CD4-positive, alpha-beta T cell treated with Interleukin-21 for 1 hour (primary cell): Measurements from ENCODE around the gene FADS2.

Source experiments
- DNase-seq: peaks from one replicate; pipeline ENCODE4 v3.0.0-alpha.2; 2020

Gene FADS2

GRCh38 chr11:61848631-61849030 is 20.5 kb downstream of the FADS2 start:
- DNase-seq, result no peak

DNA sequence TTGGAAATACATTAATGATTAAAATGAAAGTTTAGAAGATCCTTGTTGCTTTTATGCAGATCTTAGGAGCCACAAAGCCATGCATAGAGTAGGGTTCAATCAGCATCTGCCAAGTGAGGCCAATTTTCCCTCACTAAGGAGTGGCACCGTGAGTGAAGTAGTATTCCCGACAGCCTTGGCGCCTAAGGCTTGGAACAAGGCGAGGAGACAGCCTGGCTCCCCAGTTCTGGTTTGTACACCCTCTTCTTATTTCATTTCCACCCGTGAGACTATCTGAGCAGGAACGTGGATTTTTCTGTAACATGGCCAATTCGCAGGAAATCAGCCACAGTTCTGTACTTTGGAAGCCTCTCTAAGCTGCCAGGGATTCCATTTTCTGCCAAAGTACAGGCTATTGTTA is 22.6 kb downstream of the FADS2 start:
- no peak for DNase-seq

DNA sequence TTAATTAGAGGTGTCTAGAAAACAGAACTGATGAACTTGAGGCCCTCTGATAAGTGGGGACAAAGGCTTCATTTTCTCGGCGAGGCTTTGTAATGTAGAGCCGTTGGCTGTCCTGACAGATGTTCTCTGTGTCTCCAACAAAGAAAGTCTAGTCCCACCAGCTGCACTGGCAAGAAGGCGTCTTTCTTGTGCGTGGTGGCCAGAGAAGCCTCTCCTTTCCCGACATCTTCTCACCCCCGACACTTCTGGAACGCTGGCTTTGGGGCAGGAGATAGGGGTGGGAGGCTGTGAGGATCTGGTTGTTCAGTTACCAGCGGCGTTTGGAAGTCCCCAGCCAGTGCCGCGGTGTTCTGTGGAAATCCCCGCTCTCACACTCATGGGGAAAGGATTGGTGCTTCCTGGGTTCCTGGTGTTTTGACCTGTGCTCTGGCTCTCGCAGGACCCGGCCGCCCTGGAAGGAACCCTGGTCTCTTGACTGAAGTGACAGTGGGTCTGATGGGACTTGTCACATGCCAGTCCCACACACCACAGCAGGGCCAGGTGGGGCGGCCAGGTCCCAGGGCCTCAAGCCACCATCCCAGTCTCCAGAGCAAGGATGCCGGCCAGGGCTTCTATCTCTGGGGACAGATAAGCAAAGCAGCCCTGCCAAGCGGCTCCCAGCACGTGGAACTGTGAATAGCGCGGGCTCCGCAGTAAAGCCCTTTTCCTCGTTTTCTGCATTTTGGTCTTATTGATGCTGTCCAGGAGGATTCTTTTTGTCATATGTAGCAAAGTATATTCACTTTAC is 23.2 kb downstream of the FADS2 start:
- no peak for DNase-seq

GRCh38 chr11:61851900-61852295 is 23.8 kb downstream of the FADS2 start:
- no peak for DNase-seq

GRCh38 chr11:61853698-61854169 is 25.6 kb downstream of the FADS2 start:
- DNase-seq, result no peak

- DNase-seq, result no peak
These were observed 26.3 kb downstream of the FADS2 start for GRCh38 chr11:61854206-61854895.

DNA sequence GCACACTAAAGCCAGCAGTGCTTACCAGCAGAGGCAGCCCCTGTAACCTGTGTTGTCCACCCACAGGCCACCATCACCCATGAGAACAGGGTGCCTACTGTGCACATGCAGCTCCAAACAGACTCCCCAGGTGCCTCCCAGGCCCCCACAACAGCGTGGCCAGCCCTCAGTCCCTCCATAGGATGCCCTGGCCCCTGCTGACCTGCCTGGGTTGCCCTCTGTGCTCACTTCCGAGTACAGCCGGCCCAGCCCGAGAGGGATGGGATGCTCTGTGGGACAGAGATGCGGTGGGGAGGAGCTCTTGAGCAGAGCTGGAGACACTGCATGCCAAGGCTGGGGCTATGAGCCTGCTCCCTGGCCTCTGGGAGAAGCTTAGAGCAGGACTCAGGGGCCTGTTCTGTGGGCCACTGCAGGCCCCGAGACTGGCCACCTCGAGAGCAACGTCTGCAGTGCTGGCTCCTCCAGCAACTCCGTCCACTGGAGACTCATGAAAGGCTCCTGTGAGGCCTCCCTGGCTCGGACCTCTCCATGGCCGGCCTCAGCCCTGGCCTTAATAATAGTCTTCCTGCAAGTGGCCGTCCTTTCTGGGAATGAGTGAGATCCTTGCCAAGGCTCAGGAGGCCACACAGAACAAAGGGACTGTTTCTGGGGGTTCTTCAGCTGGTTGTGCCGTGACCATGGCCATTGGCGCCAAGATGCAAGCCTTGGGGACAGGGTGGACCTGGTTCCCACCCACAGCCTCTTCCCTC is 27.0 kb downstream of the FADS2 start:
- no peak for DNase-seq

- DNase-seq, result no peak
These were observed 28.0 kb downstream of the FADS2 start for GRCh38 chr11:61855939-61856680.

DNA sequence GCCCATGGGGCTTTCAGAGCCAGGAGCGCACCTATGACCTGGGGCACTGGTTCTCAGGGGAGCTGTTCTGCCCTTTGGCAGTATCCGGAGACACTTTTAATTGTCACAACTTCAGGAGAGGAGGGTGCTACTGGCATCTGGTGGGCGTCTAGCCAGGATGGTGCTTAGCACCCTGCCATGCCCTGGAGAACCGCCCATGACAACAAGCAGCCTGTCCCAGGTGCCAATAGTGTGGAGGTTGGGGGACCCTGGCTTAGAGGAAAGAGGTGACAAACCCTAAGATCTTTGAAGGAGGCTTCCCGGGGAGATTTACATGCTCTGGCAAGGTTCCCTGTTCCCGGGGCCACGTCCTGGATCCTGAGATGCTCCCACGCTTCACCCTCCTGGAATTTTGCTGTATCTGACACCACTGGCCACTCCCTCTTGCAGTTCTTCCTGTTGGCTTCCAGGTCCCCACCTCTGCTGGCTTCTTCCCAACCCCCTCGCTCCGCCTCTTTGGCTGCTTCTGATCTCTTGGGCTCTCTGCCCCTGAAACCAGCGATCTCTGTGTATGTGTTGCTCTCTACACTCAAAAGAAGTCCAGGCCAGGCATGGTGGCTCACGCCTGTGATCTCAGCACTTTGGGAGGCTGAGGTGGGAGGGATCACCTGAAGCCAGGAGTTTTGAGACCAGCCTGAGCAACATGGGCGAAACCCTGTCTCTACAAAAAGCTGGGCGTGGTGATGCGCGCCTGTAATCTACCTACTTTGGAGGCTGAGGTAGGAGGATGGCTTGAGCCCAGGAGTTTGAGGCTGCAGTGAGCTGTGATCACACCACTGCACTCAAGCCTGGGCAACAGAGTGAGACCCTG is 32.2 kb downstream of the FADS2 start:
- no peak for DNase-seq

GRCh38 chr11:61861634-61862033 is 33.5 kb downstream of the FADS2 start:
- DNase-seq, result no peak

DNA sequence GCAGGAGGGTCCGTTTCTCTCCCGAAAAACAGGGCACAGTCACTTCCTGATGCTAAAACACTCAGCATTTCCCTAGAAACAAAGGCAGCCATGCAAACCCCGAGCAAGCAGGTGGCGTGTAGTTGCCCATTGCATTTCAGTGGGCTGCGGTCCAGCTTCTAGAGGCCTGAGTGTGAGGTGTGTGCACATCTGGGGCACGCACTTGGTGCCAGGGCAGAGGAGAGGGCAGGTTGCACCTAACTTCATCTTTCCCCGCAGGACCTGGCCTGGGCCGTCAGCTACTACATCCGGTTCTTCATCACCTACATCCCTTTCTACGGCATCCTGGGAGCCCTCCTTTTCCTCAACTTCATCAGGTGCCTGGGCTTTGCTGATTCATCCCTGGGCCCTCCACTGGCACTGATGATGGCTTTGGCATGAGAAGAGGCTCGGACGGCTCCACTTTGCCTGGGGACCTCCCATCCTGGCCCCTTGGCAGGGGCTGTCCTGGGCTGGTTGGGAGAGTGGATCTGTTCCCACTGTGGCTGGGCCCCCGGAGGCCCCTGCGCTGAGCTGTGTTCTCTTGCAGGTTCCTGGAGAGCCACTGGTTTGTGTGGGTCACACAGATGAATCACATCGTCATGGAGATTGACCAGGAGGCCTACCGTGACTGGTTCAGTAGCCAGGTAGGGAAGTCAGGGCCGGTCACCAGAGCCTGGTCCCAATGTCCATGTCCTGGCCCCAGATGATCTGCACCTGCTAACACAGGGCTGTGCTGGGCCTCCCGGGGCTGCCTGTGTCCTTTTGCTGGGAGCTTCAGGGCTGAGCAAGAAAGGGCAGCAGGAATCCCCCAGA is 34.8 kb downstream of the FADS2 start:
- DNase-seq, result no peak

DNA sequence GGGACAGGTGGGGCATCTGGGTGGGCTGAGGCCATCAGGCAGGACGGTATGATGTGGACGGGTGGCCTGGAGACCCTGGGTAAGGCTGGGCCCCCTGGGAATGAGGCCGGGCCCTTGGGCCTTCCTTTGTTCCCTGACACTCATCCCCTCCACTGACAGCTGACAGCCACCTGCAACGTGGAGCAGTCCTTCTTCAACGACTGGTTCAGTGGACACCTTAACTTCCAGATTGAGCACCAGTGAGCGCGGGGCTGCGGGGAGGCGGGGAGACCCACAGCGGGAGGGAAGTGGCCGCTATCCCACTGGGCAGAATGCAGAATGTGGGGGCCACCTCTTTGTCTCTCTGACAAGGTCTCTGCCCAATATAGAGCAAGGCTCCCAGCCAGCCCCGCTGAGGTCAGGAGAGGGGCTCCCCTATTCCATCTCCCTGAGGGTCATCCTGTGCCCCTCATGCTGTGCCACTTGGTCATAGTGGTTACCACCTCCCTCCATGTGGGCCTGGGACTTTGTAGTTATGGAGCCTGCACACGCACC is 35.5 kb downstream of the FADS2 start:
- no peak for DNase-seq

- DNase-seq, result no peak
These were observed 37.0 kb downstream of the FADS2 start for GRCh38 chr11:61864814-61865775.

DNA sequence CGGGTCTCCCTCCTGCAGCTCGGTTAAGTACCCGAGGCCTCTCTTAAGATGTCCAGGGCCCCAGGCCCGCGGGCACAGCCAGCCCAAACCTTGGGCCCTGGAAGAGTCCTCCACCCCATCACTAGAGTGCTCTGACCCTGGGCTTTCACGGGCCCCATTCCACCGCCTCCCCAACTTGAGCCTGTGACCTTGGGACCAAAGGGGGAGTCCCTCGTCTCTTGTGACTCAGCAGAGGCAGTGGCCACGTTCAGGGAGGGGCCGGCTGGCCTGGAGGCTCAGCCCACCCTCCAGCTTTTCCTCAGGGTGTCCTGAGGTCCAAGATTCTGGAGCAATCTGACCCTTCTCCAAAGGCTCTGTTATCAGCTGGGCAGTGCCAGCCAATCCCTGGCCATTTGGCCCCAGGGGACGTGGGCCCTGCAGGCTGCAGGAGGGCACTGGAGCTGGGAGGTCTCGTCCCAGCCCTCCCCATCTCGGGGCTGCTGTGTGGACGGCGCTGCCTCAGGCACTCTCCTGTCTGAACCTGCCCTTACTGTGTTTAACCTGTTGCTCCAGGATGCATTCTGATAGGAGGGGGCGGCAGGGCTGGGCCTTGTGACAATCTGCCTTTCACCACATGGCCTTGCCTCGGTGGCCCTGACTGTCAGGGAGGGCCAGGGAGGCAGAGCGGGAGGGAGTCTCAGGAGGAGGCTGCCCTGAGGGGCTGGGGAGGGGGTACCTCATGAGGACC is 38.3 kb downstream of the FADS2 start:
- no peak for DNase-seq

DNA sequence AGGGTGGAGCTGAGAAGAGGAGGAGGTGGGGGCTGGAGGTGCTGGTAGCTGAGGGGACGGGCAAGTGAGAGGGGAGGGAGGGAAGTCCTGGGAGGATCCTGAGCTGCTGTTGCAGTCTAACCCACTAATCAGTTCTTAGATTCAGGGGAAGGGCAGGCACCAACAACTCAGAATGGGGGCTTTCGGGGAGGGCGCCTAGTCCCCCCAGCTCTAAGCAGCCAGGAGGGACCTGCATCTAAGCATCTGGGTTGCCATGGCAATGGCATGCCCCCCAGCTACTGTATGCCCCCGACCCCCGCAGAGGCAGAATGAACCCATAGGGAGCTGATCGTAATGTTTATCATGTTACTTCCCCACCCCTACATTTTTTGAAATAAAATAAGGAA is 38.9 kb downstream of the FADS2 start:
- no peak for DNase-seq

- no peak for DNase-seq
These were observed 40.7 kb downstream of the FADS2 start for GRCh38 chr11:61868571-61869428.

DNA sequence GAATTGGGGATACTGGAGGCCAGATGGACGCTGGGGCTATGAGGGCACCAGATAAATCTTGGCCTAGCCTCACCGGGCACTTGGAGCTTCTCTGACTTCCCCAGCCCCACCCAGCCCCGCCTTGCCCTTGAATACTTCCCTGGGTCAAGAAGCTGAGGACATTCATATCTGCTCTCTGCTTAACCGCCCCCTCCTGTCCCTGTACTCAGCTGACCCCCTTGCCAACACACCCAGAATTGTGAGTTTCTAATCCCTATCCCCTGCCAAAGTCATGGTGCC is 41.3 kb downstream of the FADS2 start:
- no peak for DNase-seq
